ENCODE data around the gene PPEF1.
"Not testable (repeated sequence)": the region's sequence is repeated elsewhere in the genome, so short reads cannot be mapped to it uniquely, and the experiment has no call there.

The PPEF1 gene

GRCh38 chrX:18799911-18800310 is 92.5 kb downstream of the PPEF1 start:
- DNase-seq (ENCODE audit: low spot score), result no peak

DNA sequence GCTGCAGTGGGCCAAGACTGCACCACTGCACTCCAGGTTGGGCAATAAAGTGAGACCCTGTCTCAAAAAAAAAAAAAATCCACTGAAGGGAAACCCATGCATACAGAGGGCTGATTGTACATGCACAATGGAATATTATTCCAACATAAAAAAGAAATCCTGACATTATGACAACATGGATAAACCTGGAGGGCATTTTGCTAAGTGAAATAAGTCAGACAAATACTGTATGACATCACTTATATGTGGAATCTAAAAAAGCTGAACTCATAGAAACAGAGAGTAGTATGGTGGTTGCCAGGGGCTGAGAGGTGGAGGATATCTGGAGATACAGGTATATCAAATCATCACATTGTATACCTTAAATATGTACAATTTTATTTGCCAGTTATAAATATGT is 102.2 kb downstream of the PPEF1 start:
- no peak for DNase-seq (ENCODE audit: low spot score)

- DNase-seq (ENCODE audit: low spot score), result no peak
These were observed 103.0 kb downstream of the PPEF1 start for GRCh38 chrX:18810416-18810815.

DNA sequence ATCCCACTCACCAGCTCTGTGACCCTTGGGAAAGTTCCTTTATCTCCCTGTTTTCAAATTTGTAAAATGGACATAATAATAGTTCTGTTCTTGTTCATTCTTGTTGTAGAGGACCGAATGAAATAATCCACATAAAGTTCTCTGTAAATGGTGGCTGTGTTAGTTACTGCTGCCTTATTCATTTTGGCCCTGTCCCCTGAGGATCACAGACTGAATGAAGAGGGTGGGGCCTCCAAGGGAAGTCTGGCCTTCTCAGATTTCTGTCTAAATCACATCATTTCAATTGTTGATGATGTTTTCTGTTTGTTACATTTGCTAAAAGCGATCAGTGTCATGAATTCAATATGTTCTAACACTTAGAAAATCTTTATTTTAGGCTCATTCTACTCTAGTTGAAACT is 117.9 kb downstream of the PPEF1 start:
- no peak for DNase-seq (ENCODE audit: low spot score)

- no peak for DNase-seq (ENCODE audit: low spot score)
These were observed 121.5 kb downstream of the PPEF1 start for GRCh38 chrX:18828832-18829404.

DNA sequence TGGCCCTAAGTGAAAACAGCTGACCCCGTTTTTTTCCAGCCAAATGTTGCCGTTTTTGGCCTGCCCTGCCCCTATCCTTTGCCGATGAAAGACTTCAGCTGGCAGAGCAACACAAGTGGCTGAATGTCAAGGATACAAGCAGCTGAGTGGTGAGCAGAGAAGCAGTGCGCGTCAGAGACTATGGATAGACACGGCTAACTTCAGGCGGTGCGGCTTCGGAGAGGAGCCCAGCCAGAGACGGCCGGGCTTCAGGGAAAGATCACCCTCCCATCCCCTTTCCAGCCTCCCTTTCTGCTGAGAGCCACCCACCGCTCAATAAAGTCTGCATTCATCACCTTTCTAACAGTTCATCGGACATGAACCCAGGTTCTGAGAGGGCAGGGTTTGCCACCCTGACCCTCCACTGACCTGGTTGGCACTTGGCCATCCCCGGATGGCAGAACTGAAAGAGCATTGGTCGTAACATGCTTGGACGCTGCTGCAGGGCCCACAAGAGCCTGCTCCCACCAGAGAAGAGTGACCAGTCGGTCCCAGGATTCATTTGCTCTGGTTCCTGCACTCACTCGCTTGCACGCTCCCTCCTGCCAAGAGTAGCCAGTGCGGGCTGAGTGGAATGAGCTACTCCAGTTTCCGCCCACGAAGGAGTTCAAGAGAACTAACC is 125.8 kb downstream of the PPEF1 start:
- DNase-seq (ENCODE audit: low spot score), result no peak

DNA sequence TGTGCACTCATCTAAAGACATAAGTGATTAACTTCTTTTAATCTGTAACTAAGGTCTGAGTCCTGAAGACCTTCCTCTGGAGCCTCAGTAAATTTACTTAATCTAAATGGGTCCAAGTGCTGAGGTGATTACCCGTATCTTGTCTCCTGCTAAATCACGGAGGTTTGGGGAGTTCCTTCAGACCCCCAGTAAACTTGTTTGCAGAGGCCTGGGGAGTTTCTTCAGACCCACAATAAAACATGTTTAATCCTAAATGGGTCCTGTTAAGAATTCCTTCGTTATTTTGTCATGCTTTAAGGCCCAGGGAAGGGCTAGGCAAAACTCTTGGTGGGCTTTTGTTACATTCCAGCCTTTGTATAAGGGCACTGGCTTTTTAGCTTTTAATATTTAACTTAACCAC is 140.5 kb downstream of the PPEF1 start:
- DNase-seq (ENCODE audit: low spot score), result not testable (repeated sequence)

- DNase-seq (ENCODE audit: low spot score), result no peak
These were observed 148.6 kb downstream of the PPEF1 start for GRCh38 chrX:18855919-18856644.

DNA sequence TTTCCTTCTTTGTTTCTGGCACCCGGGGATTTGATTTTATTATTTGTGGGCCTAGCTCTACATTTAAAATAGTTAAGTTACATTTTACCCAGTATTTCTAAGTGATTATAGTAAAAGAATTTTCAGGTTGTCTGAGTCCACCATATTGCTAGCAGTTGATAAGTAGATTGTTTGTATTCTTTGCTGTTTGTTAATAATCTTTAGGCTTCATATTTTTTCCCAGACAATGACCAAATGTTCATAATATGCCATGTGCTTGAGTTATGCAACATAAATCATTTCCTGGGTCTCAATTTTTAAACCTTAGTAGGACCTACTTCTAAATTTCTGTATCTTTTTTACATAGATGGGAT is 149.2 kb downstream of the PPEF1 start:
- no peak for DNase-seq (ENCODE audit: low spot score)

DNA sequence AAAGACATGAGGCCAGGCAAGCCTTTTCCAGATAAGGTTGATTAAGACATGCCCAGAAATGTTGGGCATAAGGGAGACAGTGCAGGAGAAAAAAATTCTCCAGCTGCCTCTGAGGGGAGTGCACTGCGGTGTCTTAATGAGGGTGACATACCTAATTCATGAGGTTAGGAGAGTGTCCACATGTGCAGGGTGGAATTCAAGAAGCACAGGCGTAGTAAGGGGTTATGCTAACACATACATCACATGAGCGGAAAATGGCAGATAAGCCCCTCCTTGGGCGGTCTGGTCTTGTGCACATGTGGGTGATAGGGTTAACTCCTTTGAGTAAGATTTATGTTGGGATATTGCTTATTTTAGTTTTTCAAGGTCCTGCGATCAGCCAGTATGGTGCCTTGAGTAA is 154.1 kb downstream of the PPEF1 start:
- DNase-seq (ENCODE audit: low spot score), result no peak

GRCh38 chrX:18864390-18864920 is 157.0 kb downstream of the PPEF1 start:
- DNase-seq (ENCODE audit: low spot score), result no peak

DNA sequence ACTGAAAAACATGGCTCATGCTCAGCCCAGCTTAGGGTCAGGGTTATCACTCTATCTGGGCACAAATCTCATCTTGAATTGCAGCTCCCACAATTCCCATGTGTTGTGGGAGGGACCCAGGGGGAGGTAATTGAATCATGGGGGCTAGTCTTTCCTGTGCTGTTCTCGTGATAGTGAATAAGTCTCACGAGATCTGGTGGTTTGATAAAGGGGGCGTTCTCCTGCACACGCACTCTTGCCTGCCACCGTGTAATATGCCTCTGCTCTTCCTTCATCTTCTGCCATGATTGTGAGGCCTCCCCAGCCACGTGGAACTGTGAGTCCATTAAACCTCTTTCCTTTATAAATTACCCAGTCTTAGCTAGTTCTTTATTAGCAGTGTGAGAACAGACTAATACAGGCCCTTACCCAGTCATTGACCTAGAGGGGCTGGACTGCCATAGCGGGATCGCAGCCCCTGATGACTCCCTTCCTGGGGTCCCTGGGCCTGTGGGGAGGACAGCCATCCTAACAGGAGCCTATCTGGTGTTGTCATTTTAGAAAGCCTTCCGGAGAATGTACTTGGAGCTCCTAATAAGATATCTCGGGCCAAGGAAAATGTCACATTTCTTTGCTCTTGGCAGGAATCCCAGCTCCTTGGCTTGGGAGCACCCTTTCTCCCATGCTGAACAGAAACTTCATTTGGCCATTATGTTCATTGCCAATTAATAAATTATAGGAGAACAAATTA is 163.9 kb downstream of the PPEF1 start:
- DNase-seq (ENCODE audit: low spot score), result no peak

GRCh38 chrX:18871970-18872369 is 164.5 kb downstream of the PPEF1 start:
- no peak for DNase-seq (ENCODE audit: low spot score)

DNA sequence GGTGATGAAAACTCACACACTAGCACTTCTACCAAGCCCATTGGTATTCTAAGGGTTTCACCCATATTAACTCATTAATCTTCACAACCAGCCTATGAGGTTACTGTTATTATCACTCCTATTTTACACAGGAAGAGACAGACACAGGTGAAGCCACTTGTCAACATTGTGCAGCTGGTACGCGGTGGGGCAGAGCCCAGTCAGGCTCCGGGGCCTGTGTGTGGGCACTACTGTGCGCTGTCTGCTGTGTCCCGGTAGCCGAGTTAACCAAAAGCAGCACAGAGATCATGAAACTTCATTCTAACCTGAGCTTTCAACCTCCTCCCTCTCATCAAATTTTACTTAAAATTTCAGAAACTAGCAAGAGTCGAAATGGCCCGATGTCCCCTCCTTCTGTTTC is 165.2 kb downstream of the PPEF1 start:
- DNase-seq (ENCODE audit: low spot score), result no peak

- peak; percentile 48 for DNase-seq (ENCODE audit: low spot score)
These were observed 165.8 kb downstream of the PPEF1 start for GRCh38 chrX:18873189-18873791.

DNA sequence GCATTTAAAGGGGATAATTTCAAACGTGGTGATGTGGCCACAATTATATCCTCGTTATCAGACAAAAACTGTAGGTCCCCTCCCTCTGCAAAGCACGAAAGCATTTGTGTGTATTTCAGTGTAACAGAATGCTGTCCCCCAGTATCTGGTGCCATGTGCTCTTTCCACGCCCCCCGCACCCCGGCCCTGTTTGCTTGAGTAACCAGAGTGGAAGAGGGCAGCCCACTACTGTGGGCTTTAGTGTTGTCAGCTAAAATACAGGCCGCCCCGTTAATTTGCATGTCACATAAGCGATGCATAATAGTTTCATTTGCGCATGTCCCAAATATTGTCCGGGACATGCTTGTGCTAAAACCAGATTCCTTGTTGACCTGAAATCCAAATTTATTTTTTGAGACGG is 166.4 kb downstream of the PPEF1 start:
- DNase-seq (ENCODE audit: low spot score), result no peak

- DNase-seq (ENCODE audit: low spot score), result no peak
These were observed 167.3 kb downstream of the PPEF1 start for GRCh38 chrX:18874560-18875255.

- no peak for DNase-seq (ENCODE audit: low spot score)
These were observed 167.9 kb downstream of the PPEF1 start for GRCh38 chrX:18875256-18875878.

DNA sequence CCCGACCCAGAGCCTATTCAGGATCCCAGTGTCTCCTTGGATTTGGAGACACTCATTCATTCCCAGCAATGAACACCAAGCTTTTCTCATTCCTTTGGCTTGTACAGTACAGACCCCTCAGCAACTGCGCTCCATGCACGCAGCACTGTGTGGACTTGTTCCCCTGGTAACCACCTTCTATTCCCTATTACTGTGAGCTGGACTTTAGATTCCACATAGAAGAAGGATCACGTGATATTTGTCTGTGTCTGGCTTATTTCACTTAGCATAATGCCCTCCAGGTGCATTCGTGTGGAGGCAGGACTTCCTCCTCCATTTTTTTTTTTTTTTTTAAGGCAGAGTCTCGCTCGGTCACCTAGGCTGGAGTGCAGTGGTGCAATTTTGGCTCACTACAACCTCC is 170.0 kb downstream of the PPEF1 start:
- no peak for DNase-seq (ENCODE audit: low spot score)
